Lung (tissue), 12 donors: ENCODE measurements around the gene NKG7. TPM values are rescaled to one million over a fixed set of nuclear protein-coding genes. Genes with fewer than 3 reads are reported as not detected.
A peak's percentile ranks its signal among the peaks of the same experiment; 100 is the strongest.

ENCODE experiments used
- ATAC-seq: fragments of 200-7000 bp; cut with Tn5 transposase; one replicate; pipeline ENCODE4 v1.9.1; 2020; ENCODE audit warnings: moderate number of reproducible peaks; ENCODE audit not compliant: insufficient read depth, low FRiP score
- DNase-seq, 3 donors: peaks; one replicate each; pipeline ENCODE4 v3.0.0-alpha.2; 2013 to 2017
- H3K27ac ChIP-seq, 2 donors: one replicate each; pipeline ENCODE4 v1.5.1; 2013; ENCODE audit warnings: mild to moderate bottlenecking in 2 of 2, moderate library complexity in 2 of 2, control low read depth in 1 of 2, inconsistent platforms in 1 of 2, low read depth in 1 of 2, low read length in 1 of 2
- H3K27me3 ChIP-seq, 3 donors: one replicate each; pipeline ENCODE4 v1.5.1; 2013; ENCODE audit warnings: low read length in 2 of 3; ENCODE audit not compliant: control insufficient read depth in 3 of 3, insufficient read depth in 3 of 3
- H3K36me3 ChIP-seq, 4 donors: one replicate each; pipeline ENCODE4 v1.5.1; 2013; ENCODE audit warnings: low read length in 4 of 4, mild to moderate bottlenecking in 1 of 4, moderate library complexity in 1 of 4; ENCODE audit not compliant: control insufficient read depth in 4 of 4, insufficient read depth in 4 of 4
- H3K4me1 ChIP-seq, 5 donors: one replicate each; pipeline ENCODE4 v1.5.1; 2013; ENCODE audit warnings: low read length in 5 of 5, mild to moderate bottlenecking in 2 of 5, moderate library complexity in 1 of 5; ENCODE audit not compliant: control insufficient read depth in 5 of 5, insufficient read depth in 5 of 5
- H3K4me3 ChIP-seq: one replicate; pipeline ENCODE4 v1.5.1; 2013; ENCODE audit warnings: mild to moderate bottlenecking, control low read depth, moderate library complexity
- H3K9ac ChIP-seq, 2 donors: one replicate each; pipeline ENCODE4 v1.5.1; 2013; ENCODE audit warnings: low read length in 2 of 2, control low read depth in 1 of 2; ENCODE audit not compliant: insufficient read depth in 1 of 2
- H3K9me3 ChIP-seq, 4 donors: one replicate each; pipeline ENCODE4 v1.5.1; 2013; ENCODE audit warnings: low read length in 3 of 4, mild to moderate bottlenecking in 1 of 4, moderate library complexity in 1 of 4; ENCODE audit not compliant: control insufficient read depth in 4 of 4, insufficient read depth in 3 of 4
- WGBS, 2 donors: extraction: QIAGEN DNeasy Blood & Tissue Kit; methylation state at CpG; one replicate each; pipeline ENCODE4 v1.1.7; 2013; 5-methylcytosine and 5-hydroxymethylcytosine counted together
- polyA plus RNA-seq, 2 donors: library from polyadenylated mRNA; stranded (reverse); fragments of 200-250 nt; gene quantifications; one replicate each; pipeline ENCODE4 v1.2.1, GENCODE V29; 2013
- total RNA-seq, 2 donors: library from RNA; depleted of rRNA in 1 of 2; stranded (reverse); fragments of >200 nt in 1 of 2; gene quantifications; one replicate each; pipeline ENCODE4 v1.2.1, GENCODE V29; 2014 to 2021
- TF ChIP-seq, protein P1 (sequence below): IDR thresholded peaks from 2 replicates; pipeline ENCODE4 v1.5.1; 2012; ENCODE audit warnings: mild to moderate bottlenecking; ENCODE audit errors: control extremely low read depth, extremely low read depth
- donor health status: control.
- donor health status: control.
- donor health status: Bipolar disorder and iron deficiency.
- donor health status: healthy.
- donor health status: DM: yes; HTN: yes; CAD: no.

Gene NKG7
- total and polyA plus RNA-seq, 4 donors: 12.7 to 328 (median 14.8) TPM

DNA sequence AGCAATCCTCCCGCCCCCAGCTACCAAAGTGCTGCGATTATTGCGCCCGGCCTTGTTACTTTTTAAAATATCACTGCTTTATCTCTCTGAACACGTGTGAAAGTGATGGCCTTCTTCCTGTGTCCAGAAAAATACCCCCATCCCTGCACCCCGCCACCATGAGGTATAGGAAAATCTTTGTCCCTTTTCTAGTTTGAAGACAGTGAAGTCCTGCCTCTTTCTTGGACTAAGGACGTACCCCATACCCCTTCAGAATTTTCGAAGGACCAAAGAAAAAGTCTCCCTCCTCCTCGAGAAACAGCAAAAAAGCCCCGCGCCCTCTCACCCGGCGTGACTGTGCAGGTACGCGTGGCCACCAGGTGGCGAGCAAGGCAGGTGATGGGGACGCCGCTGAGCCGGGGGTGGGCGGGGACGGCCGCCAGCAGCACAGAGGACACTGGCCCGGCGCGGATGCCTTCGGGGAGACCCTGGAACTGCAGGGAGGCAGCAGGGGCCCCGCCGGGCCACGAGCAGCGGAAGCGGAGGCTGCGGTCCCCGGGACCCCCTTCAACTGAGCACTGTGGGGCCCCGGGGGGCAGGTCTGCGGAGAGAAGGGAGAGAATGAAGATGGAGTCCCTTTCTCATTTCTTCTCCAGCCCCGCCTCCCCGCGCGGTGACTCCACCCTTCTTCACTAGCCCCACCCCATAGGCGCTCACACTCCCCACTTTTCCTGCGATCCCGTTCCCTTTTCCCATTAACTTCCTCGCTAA, 33.7 kb downstream of the NKG7 start:
- ATAC-seq (peak; percentile 65), DNase-seq (peak; percentile 76 to 82 (median 82))
- 3% methylated on average over 36 to 43 of the region's 43 CpGs for WGBS, 2 donors
- TF ChIP-seq, protein P1, sequence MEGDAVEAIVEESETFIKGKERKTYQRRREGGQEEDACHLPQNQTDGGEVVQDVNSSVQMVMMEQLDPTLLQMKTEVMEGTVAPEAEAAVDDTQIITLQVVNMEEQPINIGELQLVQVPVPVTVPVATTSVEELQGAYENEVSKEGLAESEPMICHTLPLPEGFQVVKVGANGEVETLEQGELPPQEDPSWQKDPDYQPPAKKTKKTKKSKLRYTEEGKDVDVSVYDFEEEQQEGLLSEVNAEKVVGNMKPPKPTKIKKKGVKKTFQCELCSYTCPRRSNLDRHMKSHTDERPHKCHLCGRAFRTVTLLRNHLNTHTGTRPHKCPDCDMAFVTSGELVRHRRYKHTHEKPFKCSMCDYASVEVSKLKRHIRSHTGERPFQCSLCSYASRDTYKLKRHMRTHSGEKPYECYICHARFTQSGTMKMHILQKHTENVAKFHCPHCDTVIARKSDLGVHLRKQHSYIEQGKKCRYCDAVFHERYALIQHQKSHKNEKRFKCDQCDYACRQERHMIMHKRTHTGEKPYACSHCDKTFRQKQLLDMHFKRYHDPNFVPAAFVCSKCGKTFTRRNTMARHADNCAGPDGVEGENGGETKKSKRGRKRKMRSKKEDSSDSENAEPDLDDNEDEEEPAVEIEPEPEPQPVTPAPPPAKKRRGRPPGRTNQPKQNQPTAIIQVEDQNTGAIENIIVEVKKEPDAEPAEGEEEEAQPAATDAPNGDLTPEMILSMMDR: peak; percentile 76
- Histone ChIP-seq H3K27ac (peak overlapping the region in 1 of 2 donors; percentile 59), H3K9me3 (no peaks in the 10 kb centered on the region), H3K36me3 (no peaks in the 10 kb centered on the region), H3K27me3 (peaks cover 0 to 4% (median 2%) of the 10 kb centered on the region in 3 donors), H3K4me1 (peaks cover 0 to 5% (median 0%) of the 10 kb centered on the region in 5 donors), H3K4me3 (peak overlapping the region; percentile 47), H3K9ac (no peak overlapping the region)

DNA sequence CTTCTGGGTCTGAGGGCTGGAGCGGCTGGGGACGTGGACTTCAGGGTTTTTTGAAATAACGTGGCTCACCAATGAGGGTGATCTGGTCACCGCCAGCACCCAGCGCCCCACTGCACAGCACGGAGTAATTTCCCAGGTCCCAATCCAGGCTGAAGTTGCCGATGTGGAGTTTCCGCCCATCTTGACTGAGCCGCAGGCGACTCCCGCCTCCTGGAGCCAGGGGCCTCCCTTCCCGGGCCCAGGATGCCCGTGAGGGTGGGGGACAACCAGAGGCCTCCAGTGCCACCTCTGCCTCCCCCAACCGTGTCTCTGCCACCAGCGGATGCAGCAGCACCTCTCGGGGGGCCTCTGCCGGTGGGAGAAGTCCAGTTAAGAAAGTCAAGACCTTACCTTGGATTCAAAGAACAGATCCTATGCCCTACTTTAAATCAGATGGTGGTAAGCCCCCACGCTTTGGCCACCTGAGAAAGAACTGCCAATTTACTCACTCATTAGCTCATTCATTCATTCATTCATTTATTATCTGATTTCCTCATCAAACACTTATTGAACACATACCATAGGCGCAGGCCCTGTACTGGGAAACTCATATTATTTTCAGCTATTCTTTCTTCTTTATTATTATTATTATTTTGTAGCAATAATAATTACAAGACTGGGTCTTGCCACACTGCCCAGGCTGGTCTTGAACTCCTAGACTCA, 34.4 kb downstream of the NKG7 start:
- TF ChIP-seq, protein P1: no peak

DNA sequence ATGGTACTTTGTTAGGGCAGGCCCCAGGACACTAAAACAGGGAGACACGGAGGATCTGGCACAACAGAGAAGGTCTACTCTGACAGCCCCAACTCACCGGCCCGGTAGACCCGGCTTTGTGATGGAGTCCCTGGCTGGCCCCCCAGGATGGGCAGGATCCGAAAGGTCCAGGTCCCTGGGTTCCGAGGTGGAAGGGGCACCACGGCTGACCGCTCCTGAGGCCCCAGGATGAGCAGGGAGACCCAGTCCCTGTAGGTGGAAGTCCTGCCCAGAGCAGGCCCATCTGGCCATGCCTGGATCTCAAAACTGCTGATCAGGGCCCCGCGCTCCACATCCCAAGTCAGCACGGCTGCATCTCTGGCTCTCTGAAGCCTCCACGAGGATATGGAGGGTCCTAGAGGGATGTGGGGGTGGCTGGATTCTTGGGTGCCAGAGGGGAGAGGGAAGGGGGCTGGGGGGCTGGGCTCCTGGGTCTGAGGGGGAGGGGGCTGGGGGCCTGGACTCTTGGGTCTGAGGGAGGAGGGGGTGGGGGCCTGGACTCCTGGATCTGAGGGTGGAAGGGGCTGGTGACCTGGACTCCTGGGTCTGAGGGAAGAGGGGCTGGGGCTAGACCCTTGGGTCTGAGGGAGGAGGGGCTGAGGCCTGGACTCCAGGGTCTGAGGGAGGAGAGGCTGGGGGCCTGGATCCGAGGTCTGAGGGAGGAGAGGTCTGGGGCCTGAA, 35.2 kb downstream of the NKG7 start:
- DNase-seq: no peak
- WGBS, 2 donors: 92 to 98% methylated on average over 13 of the region's 13 CpGs

More for the DNA sequence above, 34.4 kb downstream of the NKG7 start:
- no peaks in the 10 kb centered on the region for H3K9me3 ChIP-seq
- ATAC-seq: no peak
- peaks cover 0 to 5% (median 0%) of the 10 kb centered on the region in 5 donors for H3K4me1 ChIP-seq
- no peak for DNase-seq
- H3K27ac ChIP-seq: no peak overlapping the region
- H3K9ac ChIP-seq: no peak overlapping the region
- peaks cover 0 to 4% (median 2%) of the 10 kb centered on the region in 3 donors for H3K27me3 ChIP-seq
- no peaks in the 10 kb centered on the region for H3K36me3 ChIP-seq
- 84 to 92% methylated on average over 19 of the region's 19 CpGs for WGBS, 2 donors
- H3K4me3 ChIP-seq: no peak overlapping the region

More for the DNA sequence above, 35.2 kb downstream of the NKG7 start:
- H3K9ac ChIP-seq: no peak overlapping the region
- H3K27me3 ChIP-seq: peaks cover 0 to 4% (median 2%) of the 10 kb centered on the region in 3 donors
- H3K27ac ChIP-seq: no peak overlapping the region
- TF ChIP-seq, protein P1: no peak
- no peaks in the 10 kb centered on the region for H3K36me3 ChIP-seq
- peaks cover 0 to 5% (median 0%) of the 10 kb centered on the region in 5 donors for H3K4me1 ChIP-seq
- no peak for ATAC-seq
- H3K9me3 ChIP-seq: no peaks in the 10 kb centered on the region
- no peak overlapping the region for H3K4me3 ChIP-seq
